ENCODE data around the gene CCL23.

GRCh38 chr17:35981246-35981645, 36.5 kb downstream of the CCL23 start, which contains the start of gene CCL16:
- TF ChIP-seq CTCF (IDR thresholded peaks at IDR 0.05) (no peak), POLR2A (IDR thresholded peaks at IDR 0.05) (no peak)
